RWPE2 (cell line): ENCODE results near the gene TAOK2.

ENCODE experiments used
- ATAC-seq: fragments of 200-7000 bp; cut with Tn5 transposase; 3 replicates; pipeline ENCODE4 v1.9.1; 2021; ENCODE audit warnings: low read depth
- DNase-seq: peaks from one replicate; pipeline ENCODE4 v3.0.0-alpha.2; 2020; ENCODE audit warnings: low spot score
- H3K27ac ChIP-seq: fragments of 450-650 bp; 2 replicates; pipeline ENCODE4 v1.5.1; 2017; ENCODE audit warnings: mild to moderate bottlenecking; ENCODE audit not compliant: poor library complexity, severe bottlenecking
- H3K27me3 ChIP-seq: fragments of 250-450 bp; sonication (Bioruptor Pico); 2 replicates; pipeline ENCODE4 v1.5.1; 2021; ENCODE audit warnings: mild to moderate bottlenecking, moderate library complexity; ENCODE audit not compliant: insufficient read depth, poor library complexity, severe bottlenecking
- H3K36me3 ChIP-seq: fragments of 250-450 bp; sonication (Bioruptor Pico); 2 replicates; pipeline ENCODE4 v1.5.1; 2020; ENCODE audit warnings: low read depth, mild to moderate bottlenecking, moderate library complexity
- H3K4me1 ChIP-seq: fragments of 250-450 bp; sonication (Bioruptor Pico); 2 replicates; pipeline ENCODE4 v1.5.1; 2021; ENCODE audit warnings: mild to moderate bottlenecking, moderate library complexity; ENCODE audit not compliant: insufficient read depth, poor library complexity, severe bottlenecking
- H3K4me3 ChIP-seq: fragments of 250-450 bp; sonication (Bioruptor Pico); 2 replicates; pipeline ENCODE4 v1.5.1; 2021; ENCODE audit warnings: mild to moderate bottlenecking, moderate library complexity; ENCODE audit not compliant: severe bottlenecking
- H3K9me3 ChIP-seq: fragments of 250-450 bp; sonication (Bioruptor Pico); 2 replicates; pipeline ENCODE4 v1.5.1; 2021; ENCODE audit warnings: mild to moderate bottlenecking, moderate library complexity; ENCODE audit not compliant: severe bottlenecking
- CTCF ChIP-seq: fragments of 450-650 bp; IDR thresholded peaks from one replicate; pipeline ENCODE4 v1.5.1; 2017; ENCODE audit warnings: mild to moderate bottlenecking, moderate library complexity; ENCODE audit not compliant: poor library complexity, severe bottlenecking

TAOK2 gene

GRCh38 chr16:29968205-29968604 lies 5.5 kb upstream of the TAOK2 start:
- no peaks in the 10 kb centered on the region for H3K27me3 ChIP-seq

GRCh38 chr16:29971304-29971703 lies 2.4 kb upstream of the TAOK2 start:
- no peaks in the 10 kb centered on the region for H3K27me3 ChIP-seq
- DNase-seq (no peak), ATAC-seq (no peak)
- no peak overlapping the region for H3K4me3 ChIP-seq
- peaks cover 31% of the 10 kb centered on the region for H3K36me3 ChIP-seq
- no peaks in the 10 kb centered on the region for H3K9me3 ChIP-seq
- H3K27ac ChIP-seq, result no peak overlapping the region
- peaks cover 11% of the 10 kb centered on the region for H3K4me1 ChIP-seq
- no peak for TF ChIP-seq CTCF

More at GRCh38 chr16:29968205-29968604, 5.5 kb upstream of the TAOK2 start:
- no peak for DNase-seq
- no peak overlapping the region for H3K27ac ChIP-seq
- H3K4me1 ChIP-seq, result no peaks in the 10 kb centered on the region
- no peaks in the 10 kb centered on the region for H3K9me3 ChIP-seq
- peaks cover 37% of the 10 kb centered on the region for H3K36me3 ChIP-seq
- H3K4me3 ChIP-seq, result no peak overlapping the region
- TF ChIP-seq CTCF, result no peak
- no peak for ATAC-seq

GRCh38 chr16:29972500-29972899 lies 1.2 kb upstream of the TAOK2 start:
- no peak for TF ChIP-seq CTCF
- no peaks in the 10 kb centered on the region for H3K9me3 ChIP-seq
- H3K27ac ChIP-seq, result peak overlapping the region; percentile 67
- peaks cover 11% of the 10 kb centered on the region for H3K4me1 ChIP-seq
- peaks cover 29% of the 10 kb centered on the region for H3K36me3 ChIP-seq
- no peaks in the 10 kb centered on the region for H3K27me3 ChIP-seq
- ATAC-seq (no peak), DNase-seq (no peak)
- H3K4me3 ChIP-seq, result no peak overlapping the region

GRCh38 chr16:29972992-29973383 lies 680 bp upstream of the TAOK2 start:
- Histone ChIP-seq H3K4me3 (no peak overlapping the region), H3K36me3 (peaks cover 32% of the 10 kb centered on the region), H3K27ac (peak overlapping the region; percentile 67)

More at GRCh38 chr16:29972992-29973383, 680 bp upstream of the TAOK2 start:
- no peaks in the 10 kb centered on the region for H3K27me3 ChIP-seq
- DNase-seq (no peak), ATAC-seq (no peak)
- peaks cover 11% of the 10 kb centered on the region for H3K4me1 ChIP-seq
- no peaks in the 10 kb centered on the region for H3K9me3 ChIP-seq
- no peak for TF ChIP-seq CTCF
